Effector memory CD4-positive, alpha-beta T cell (primary cell): ENCODE results near the gene SYTL3.

ENCODE experiments used
- DNase-seq, 3 donors: peaks; one replicate each; pipeline ENCODE4 v3.0.0-alpha.2; 2020
- H3K27ac ChIP-seq: 2 replicates; pipeline ENCODE4 v1.7.0; 2013; ENCODE audit warnings: mild to moderate bottlenecking, low read length, moderate library complexity; ENCODE audit not compliant: insufficient read depth, poor library complexity, severe bottlenecking
- H3K27me3 ChIP-seq: replicated peaks from 2 replicates; pipeline ENCODE4 v1.7.0; 2013; ENCODE audit warnings: mild to moderate bottlenecking, low read length; ENCODE audit not compliant: insufficient read depth, control insufficient read depth, poor library complexity, severe bottlenecking
- H3K36me3 ChIP-seq: 2 replicates; pipeline ENCODE4 v1.7.0; 2013; ENCODE audit warnings: mild to moderate bottlenecking, low read length, moderate library complexity; ENCODE audit not compliant: control insufficient read depth, insufficient read depth
- H3K4me1 ChIP-seq: 2 replicates; pipeline ENCODE4 v1.7.0; 2013; ENCODE audit warnings: low read length, mild to moderate bottlenecking; ENCODE audit not compliant: control insufficient read depth, insufficient read depth, poor library complexity, severe bottlenecking
- H3K4me3 ChIP-seq: 2 replicates; pipeline ENCODE4 v1.7.0; 2013; ENCODE audit warnings: low read length, low read depth, mild to moderate bottlenecking; ENCODE audit not compliant: insufficient read depth, poor library complexity, severe bottlenecking
- H3K9me3 ChIP-seq: 2 replicates; pipeline ENCODE4 v1.7.0; 2013; ENCODE audit warnings: mild to moderate bottlenecking, low read length, moderate library complexity; ENCODE audit not compliant: control insufficient read depth

Gene SYTL3

DNA sequence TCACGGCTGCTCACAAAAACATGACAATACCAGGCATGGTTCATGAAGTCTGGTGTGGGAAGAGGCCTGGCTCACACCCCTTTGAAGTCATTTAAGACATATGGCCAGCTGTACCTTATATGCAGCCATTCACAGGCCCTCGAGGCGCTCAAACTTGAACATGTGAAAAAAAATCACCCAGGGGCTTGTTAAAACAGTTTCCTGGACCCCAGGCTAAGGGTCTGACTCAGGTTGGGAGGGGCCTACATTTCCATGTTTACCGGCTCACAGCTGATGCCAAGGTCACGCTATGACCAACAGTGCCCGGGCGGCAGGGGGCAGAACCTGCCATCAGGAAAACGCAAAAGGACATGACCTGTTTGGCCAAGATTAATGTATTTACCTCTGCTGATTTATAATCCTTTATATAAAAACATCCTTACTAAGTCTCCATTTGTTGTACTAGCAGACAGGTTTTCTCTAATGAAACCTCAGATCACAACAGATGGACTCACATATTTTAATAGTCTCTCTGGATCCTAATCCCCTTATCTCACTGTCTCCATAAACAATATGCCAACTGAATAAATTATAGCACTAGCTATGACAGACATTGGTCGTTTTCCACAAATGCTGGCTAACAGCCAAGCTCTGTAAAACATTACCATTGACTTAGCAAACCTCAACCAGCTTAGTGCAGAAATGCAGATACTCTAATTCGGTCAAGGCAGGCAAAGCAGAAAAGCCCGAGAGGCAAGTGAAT lies 149.4 kb downstream of the SYTL3 start:
- Histone ChIP-seq H3K36me3 (peaks cover 6% of the 10 kb centered on the region), H3K27ac (no peak overlapping the region), H3K9me3 (no peaks in the 10 kb centered on the region), H3K4me1 (peaks cover 65% of the 10 kb centered on the region), H3K27me3 (no peaks in the 10 kb centered on the region), H3K4me3 (no peak overlapping the region)
- DNase-seq = no peak

DNA sequence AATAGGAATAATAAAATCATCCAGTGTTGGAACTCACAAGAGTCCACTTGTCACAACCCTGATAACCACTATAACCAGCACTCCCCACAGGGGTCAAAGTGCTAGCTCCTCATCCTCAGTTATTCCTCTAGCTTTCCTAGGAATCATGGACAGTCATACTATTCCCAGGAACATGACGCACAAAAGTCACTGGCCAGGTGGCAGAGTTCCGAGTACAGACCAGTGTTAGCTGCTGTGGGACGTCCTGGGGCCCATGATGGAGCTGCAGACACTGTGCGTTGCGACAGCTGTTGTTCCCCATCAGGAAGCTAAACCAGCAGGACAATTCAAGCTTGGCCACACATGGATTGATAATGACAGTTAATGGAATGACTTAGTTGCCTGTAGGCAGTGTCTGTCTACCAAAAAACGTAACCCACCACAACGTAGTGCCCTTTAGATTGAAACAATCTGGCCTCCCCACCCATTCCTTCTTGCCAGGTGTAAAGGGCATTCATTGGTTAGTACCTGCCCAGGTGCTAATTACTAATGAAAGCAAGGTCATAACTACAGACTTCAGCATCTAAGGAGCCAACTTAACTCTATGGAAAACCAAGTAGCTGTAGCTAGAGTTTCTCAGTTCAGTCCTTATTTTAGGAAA lies 151.9 kb downstream of the SYTL3 start:
- no peak overlapping the region for H3K27ac ChIP-seq
- no peaks in the 10 kb centered on the region for H3K9me3 ChIP-seq
- H3K4me3 ChIP-seq = no peak overlapping the region
- no peak for DNase-seq
- H3K4me1 ChIP-seq = peaks cover 70% of the 10 kb centered on the region
- H3K27me3 ChIP-seq = no peaks in the 10 kb centered on the region
- peaks cover 6% of the 10 kb centered on the region for H3K36me3 ChIP-seq

DNA sequence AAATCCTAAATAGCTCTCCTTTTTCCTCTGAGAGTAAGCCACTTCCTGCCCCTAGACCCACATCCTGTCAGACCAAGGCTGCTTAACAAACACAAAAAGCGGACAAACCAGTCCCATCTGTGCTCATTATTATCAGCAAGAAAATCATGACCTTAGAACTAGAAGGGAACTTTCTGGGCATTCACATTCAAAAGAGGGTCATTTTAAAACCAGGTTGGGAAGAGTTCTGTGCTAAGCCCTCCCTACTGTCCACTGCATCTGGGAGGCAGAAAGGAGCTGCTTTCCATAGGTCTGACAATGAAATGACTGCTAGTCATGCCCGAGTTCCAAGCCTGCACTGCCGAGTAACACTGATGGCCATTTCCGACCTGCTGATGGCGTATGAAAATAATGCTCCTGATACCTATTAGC lies 153.9 kb downstream of the SYTL3 start:
- H3K27me3 ChIP-seq = no peaks in the 10 kb centered on the region
- H3K27ac ChIP-seq = peak overlapping the region; percentile 60
- peak in 2 of 3 donors; percentile 30 to 55 for DNase-seq
- H3K36me3 ChIP-seq = peaks cover 17% of the 10 kb centered on the region
- H3K4me1 ChIP-seq = peaks cover 71% of the 10 kb centered on the region
- peak overlapping the region; percentile 29 for H3K4me3 ChIP-seq
- H3K9me3 ChIP-seq = no peaks in the 10 kb centered on the region

GRCh38 chr6:158804207-158804606 lies 154.4 kb downstream of the SYTL3 start:
- no peak for DNase-seq
- Histone ChIP-seq H3K4me3 (peak overlapping the region; percentile 29), H3K27ac (peak overlapping the region; percentile 60), H3K4me1 (peaks cover 66% of the 10 kb centered on the region), H3K36me3 (peaks cover 17% of the 10 kb centered on the region), H3K9me3 (no peaks in the 10 kb centered on the region), H3K27me3 (no peaks in the 10 kb centered on the region)

GRCh38 chr6:158805698-158806377 lies 156.0 kb downstream of the SYTL3 start:
- H3K36me3 ChIP-seq = peaks cover 17% of the 10 kb centered on the region
- H3K4me3 ChIP-seq = no peak overlapping the region
- H3K9me3 ChIP-seq = no peaks in the 10 kb centered on the region
- no peak overlapping the region for H3K27ac ChIP-seq
- H3K27me3 ChIP-seq = no peaks in the 10 kb centered on the region
- H3K4me1 ChIP-seq = peaks cover 64% of the 10 kb centered on the region
- DNase-seq = no peak

GRCh38 chr6:158807515-158808441 lies 157.9 kb downstream of the SYTL3 start:
- no peak for DNase-seq
- no peak overlapping the region for H3K27ac ChIP-seq

DNA sequence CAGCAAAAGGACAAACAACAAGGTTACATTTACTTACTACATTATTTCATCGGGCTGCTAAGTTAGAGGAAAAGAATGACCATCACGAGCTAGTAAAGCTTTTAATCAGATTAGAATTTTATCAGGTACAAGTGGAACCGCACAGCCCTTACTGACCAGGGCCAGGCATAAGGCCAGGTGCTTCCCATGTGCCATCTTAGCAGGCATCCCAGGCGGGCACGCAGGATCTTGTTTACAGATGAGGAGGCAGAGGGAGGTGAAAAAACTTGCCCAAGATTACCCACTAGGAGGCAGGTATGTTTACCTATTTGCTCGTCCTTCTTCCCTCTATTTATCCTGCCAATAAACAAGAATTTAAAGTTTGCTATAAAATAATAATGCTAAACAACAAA lies 158.6 kb downstream of the SYTL3 start:
- Histone ChIP-seq H3K4me3 (no peak overlapping the region), H3K4me1 (peaks cover 68% of the 10 kb centered on the region), H3K9me3 (no peaks in the 10 kb centered on the region), H3K36me3 (peaks cover 14% of the 10 kb centered on the region), H3K27me3 (no peaks in the 10 kb centered on the region), H3K27ac (no peak overlapping the region)
- no peak for DNase-seq

More at GRCh38 chr6:158807515-158808441, 157.9 kb downstream of the SYTL3 start:
- Histone ChIP-seq H3K36me3 (peaks cover 14% of the 10 kb centered on the region), H3K4me3 (no peak overlapping the region), H3K4me1 (peaks cover 66% of the 10 kb centered on the region), H3K27me3 (no peaks in the 10 kb centered on the region), H3K9me3 (no peaks in the 10 kb centered on the region)

GRCh38 chr6:158808941-158809678 lies 159.3 kb downstream of the SYTL3 start:
- H3K4me3 ChIP-seq = no peak overlapping the region
- H3K4me1 ChIP-seq = peaks cover 68% of the 10 kb centered on the region
- H3K27ac ChIP-seq = peak overlapping the region; percentile 1
- peak in 2 of 3 donors; percentile 38 to 41 for DNase-seq
- no peaks in the 10 kb centered on the region for H3K27me3 ChIP-seq
- H3K36me3 ChIP-seq = peaks cover 14% of the 10 kb centered on the region
- H3K9me3 ChIP-seq = no peaks in the 10 kb centered on the region
